IMR-90 (cell line): Measurements from ENCODE around the gene MCTP2. TPM values are rescaled to one million over a fixed set of nuclear protein-coding genes. Genes with fewer than 3 reads are reported as not detected.

ENCODE experiments used
- ATAC-seq: fragments of 200-7000 bp; cut with Tn5 transposase; 2 replicates; pipeline ENCODE4 v1.9.1; 2020; ENCODE audit warnings: low read depth, mild to moderate bottlenecking, moderate library complexity
- BruUV-seq: library from RNA; stranded (reverse); fragments of 400-500 nt; replicated peaks from 2 replicates; lab custom pipeline; 2021; lab: Mats Ljungman, UMichigan
- CTCF ChIA-PET: fragments of 300-600 bp; formaldehyde crosslinking; extraction: SDS; loops from one replicate; lab custom pipeline; 2021; ENCODE audit warnings: antibody characterized with exemption; lab: Yijun Ruan, JAX
- POLR2A ChIA-PET: fragments of 300-600 bp; sonication (Branson Sonifier 250); formaldehyde crosslinking; loops from one replicate; lab custom pipeline; 2022; ENCODE audit warnings: antibody characterized with exemption; ENCODE audit not compliant: unreplicated experiment; lab: Charles Lee
- DNase-seq: peaks from one replicate; pipeline ENCODE4 v3.0.0; 2013
- H2AFZ ChIP-seq: replicated peaks from 2 replicates; pipeline ENCODE3; 2013; ENCODE audit warnings: low read length, mild to moderate bottlenecking; ENCODE audit not compliant: poor library complexity
- H2AK5ac ChIP-seq: 2 replicates; pipeline ENCODE4 v1.6.1; 2013; ENCODE audit warnings: low read depth, low read length, inconsistent platforms
- H2AK9ac ChIP-seq: replicated peaks from 2 replicates; pipeline ENCODE3; 2013; ENCODE audit warnings: mild to moderate bottlenecking, low read depth, low read length, moderate library complexity; ENCODE audit not compliant: poor library complexity
- H2BK120ac ChIP-seq: 2 replicates; pipeline ENCODE4 v1.6.1; 2013; ENCODE audit warnings: low read depth, low read length, inconsistent platforms
- H2BK15ac ChIP-seq: 3 replicates; pipeline ENCODE4 v1.6.1; 2013; ENCODE audit warnings: low read depth, low read length, inconsistent platforms
- H2BK20ac ChIP-seq: 2 replicates; pipeline ENCODE4 v1.6.1; 2013; ENCODE audit warnings: low read depth, mild to moderate bottlenecking, inconsistent platforms, low read length, moderate library complexity
- H2BK5ac ChIP-seq: 2 replicates; pipeline ENCODE4 v1.6.1; 2013; ENCODE audit warnings: mild to moderate bottlenecking, low read depth, low read length, inconsistent platforms; ENCODE audit not compliant: poor library complexity, severe bottlenecking
- H3K14ac ChIP-seq: replicated peaks from 2 replicates; pipeline ENCODE4 v1.6.1; 2013; ENCODE audit warnings: low read depth, low read length, inconsistent platforms
- H3K18ac ChIP-seq: 2 replicates; pipeline ENCODE4 v1.6.1; 2013; ENCODE audit warnings: low read depth, low read length, control low read depth
- H3K23ac ChIP-seq: 2 replicates; pipeline ENCODE4 v1.6.1; 2013; ENCODE audit warnings: low read depth, low read length, inconsistent platforms
- H3K27ac ChIP-seq: 2 replicates; pipeline ENCODE4 v1.5.1; 2013; ENCODE audit warnings: mild to moderate bottlenecking, control low read depth, low read length; ENCODE audit not compliant: insufficient read depth
- H3K27me3 ChIP-seq: 2 replicates; pipeline ENCODE4 v1.6.1; 2013; ENCODE audit warnings: low read length; ENCODE audit not compliant: control insufficient read depth, insufficient read depth
- H3K36me3 ChIP-seq: 2 replicates; pipeline ENCODE4 v1.6.1; 2013; ENCODE audit warnings: low read length, mixed read lengths; ENCODE audit not compliant: control insufficient read depth, insufficient read depth
- H3K4ac ChIP-seq: 2 replicates; pipeline ENCODE4 v1.6.1; 2013; ENCODE audit warnings: low read depth, low read length, inconsistent platforms
- H3K4me1 ChIP-seq: 2 replicates; pipeline ENCODE4 v1.6.1; 2013; ENCODE audit warnings: low read length, mixed read lengths; ENCODE audit not compliant: control insufficient read depth, insufficient read depth
- H3K4me2 ChIP-seq: 2 replicates; pipeline ENCODE4 v1.6.1; 2013; ENCODE audit warnings: low read depth, mild to moderate bottlenecking, control low read depth, low read length, moderate library complexity
- H3K4me3 ChIP-seq: 2 replicates; pipeline ENCODE4 v1.5.1; 2013; ENCODE audit warnings: low read depth, mild to moderate bottlenecking, control low read depth, low read length, moderate library complexity; ENCODE audit not compliant: insufficient read depth
- H3K56ac ChIP-seq: 2 replicates; pipeline ENCODE4 v1.6.1; 2013; ENCODE audit warnings: low read length, inconsistent platforms; ENCODE audit not compliant: insufficient read depth; ENCODE audit errors: extremely low read depth
- H3K79me1 ChIP-seq, 2 experiments: 2 replicates each; pipeline ENCODE4 v1.6.1; 2013; ENCODE audit warnings: low read length in 2 of 2, inconsistent platforms in 1 of 2, low read depth in 1 of 2
- H3K9ac ChIP-seq: 2 replicates; pipeline ENCODE4 v1.6.1; 2013; ENCODE audit warnings: low read depth, low read length, control low read depth
- H3K9me1 ChIP-seq: 2 replicates; pipeline ENCODE4 v1.6.1; 2013; ENCODE audit warnings: low read length, inconsistent platforms; ENCODE audit not compliant: insufficient read depth
- H3K9me3 ChIP-seq: 2 replicates; pipeline ENCODE4 v1.6.1; 2013; ENCODE audit warnings: low read length; ENCODE audit not compliant: control insufficient read depth, insufficient read depth
- H4K20me1 ChIP-seq: 2 replicates; pipeline ENCODE4 v1.6.1; 2013; ENCODE audit warnings: low read length, inconsistent platforms; ENCODE audit not compliant: insufficient read depth
- H4K5ac ChIP-seq: 2 replicates; pipeline ENCODE4 v1.6.1; 2013; ENCODE audit warnings: mild to moderate bottlenecking, low read depth, low read length, control low read depth
- H4K8ac ChIP-seq, 2 experiments: 2 replicates each; pipeline ENCODE4 v1.6.1; 2013; ENCODE audit warnings: low read depth in 2 of 2, low read length in 2 of 2, control low read depth in 1 of 2, inconsistent platforms in 1 of 2
- H4K91ac ChIP-seq: 2 replicates; pipeline ENCODE4 v1.6.1; 2013; ENCODE audit warnings: low read depth, low read length, inconsistent platforms; ENCODE audit not compliant: insufficient read depth
- BHLHE40 ChIP-seq: fragments of 150-350 bp; IDR thresholded peaks from 2 replicates; pipeline ENCODE4 v1.6.1; 2016; ENCODE audit warnings: mild to moderate bottlenecking, low read depth, low read length
- CEBPB ChIP-seq: IDR thresholded peaks from 2 replicates; pipeline ENCODE4 v1.6.1; 2012; ENCODE audit warnings: low read depth, low read length, improper control_type of control experiment
- CHD1 ChIP-seq: IDR thresholded peaks from 2 replicates; pipeline ENCODE4 v1.6.1; 2012; ENCODE audit warnings: low read depth, low read length, improper control_type of control experiment
- CTCF ChIP-seq: conservative IDR thresholded peaks from 2 replicates; pipeline ENCODE4 v1.5.1; 2012; ENCODE audit warnings: mild to moderate bottlenecking, low read depth, low read length, improper control_type of control experiment
- ELK1 ChIP-seq: fragments of 150-350 bp; IDR thresholded peaks from 2 replicates; pipeline ENCODE4 v1.6.1; 2016; ENCODE audit warnings: low read depth, mild to moderate bottlenecking, low read length, moderate library complexity, borderline replicate concordance
- FOS ChIP-seq: fragments of 150-350 bp; IDR thresholded peaks from 2 replicates; pipeline ENCODE4 v1.6.1; 2016; ENCODE audit warnings: low read depth, low read length
- MAZ ChIP-seq: IDR thresholded peaks from 2 replicates; pipeline ENCODE4 v1.6.1; 2012; ENCODE audit warnings: low read depth, mild to moderate bottlenecking, low read length, improper control_type of control experiment, moderate library complexity, borderline replicate concordance
- MXI1 ChIP-seq: IDR thresholded peaks from 2 replicates; pipeline ENCODE4 v1.6.1; 2012; ENCODE audit warnings: low read depth, mild to moderate bottlenecking, low read length, moderate library complexity, borderline replicate concordance
- POLR2A ChIP-seq: IDR thresholded peaks from 2 replicates; pipeline ENCODE4 v1.6.1; 2012; ENCODE audit warnings: mild to moderate bottlenecking, low read depth, low read length
- RAD21 ChIP-seq: IDR thresholded peaks from 2 replicates; pipeline ENCODE4 v1.6.1; 2012; ENCODE audit warnings: low read length, improper control_type of control experiment
- RCOR1 ChIP-seq: IDR thresholded peaks from 2 replicates; pipeline ENCODE4 v1.6.1; 2012; ENCODE audit warnings: mild to moderate bottlenecking, low read length, improper control_type of control experiment; ENCODE audit not compliant: insufficient replicate concordance
- RFX5 ChIP-seq: IDR thresholded peaks from 2 replicates; pipeline ENCODE4 v1.8.0; 2012; ENCODE audit warnings: low read depth, mild to moderate bottlenecking, low read length, moderate library complexity
- WGBS, 2 experiments: methylation state at CpG; one replicate each; pipeline versions ENCODE4 v1.1.5 to v1.1.7; 2013; ENCODE audit warnings: missing lambda C conversion rate in 2 of 2; ENCODE audit not compliant: insufficient read length in 1 of 2; ENCODE audit errors: extremely low coverage in 2 of 2; 5-methylcytosine and 5-hydroxymethylcytosine counted together
- dilution Hi-C: fragments of 300-500 bp; cut with HindIII; formaldehyde crosslinking; loops from one replicate; pipeline ENCODE4 v1.14.3; 2018; ENCODE audit warnings: low sequenced_read_pairs; ENCODE audit not compliant: unreplicated experiment
- in situ Hi-C: fragments of 300-500 bp; cut with MboI; formaldehyde crosslinking; loops from 3 replicates; pipeline ENCODE4 v1.14.3; 2019; ENCODE audit warnings: low sequenced_read_pairs, inconsistent platforms, mixed read lengths
- intact Hi-C: fragments of 100-400 bp; cut with micrococcal nuclease; formaldehyde crosslinking; loops from 2 replicates; pipeline ENCODE4 v1.10.0; 2022
- polyA plus RNA-seq, 3 experiments: library from polyadenylated mRNA; depleted of rRNA; stranded (reverse); fragments of >200 nt; gene quantifications; 2 replicates each; pipeline ENCODE4 v1.2.3, GENCODE V29; 2012; ENCODE audit warnings: low replicate concordance in 1 of 3
- total RNA-seq: library from RNA; depleted of rRNA; stranded (reverse); fragments of >200 nt; gene quantifications from 2 replicates; pipeline ENCODE4 v1.2.3, GENCODE V29; 2012

The MCTP2 gene
- total and polyA plus RNA-seq, 2 of the 4 experiments (the other 2 are of a cell fraction) = 5.1 to 9.9 TPM

GRCh38 chr15:94279736-94280135 lies 48.4 kb downstream of the MCTP2 start:
- WGBS, 2 experiments = no CpG with 5 or more reads among the region's 2 CpGs
- H3K56ac ChIP-seq = no peak overlapping the region
- in situ Hi-C loops (no loop called here), dilution Hi-C loops (no loop called here), intact Hi-C loops (no loop called here)
- ChIA-PET CTCF (interaction anchor here (0.5 kb wide), 1 partner anchor 88 kb away, joined by 5 read pairs; no protein-coding TSS in a partner anchor), POLR2A (no interaction called here)
- H4K5ac ChIP-seq = no peak overlapping the region
- no peak overlapping the region for H3K27ac ChIP-seq
- H2AFZ ChIP-seq = no peak overlapping the region
- no peak overlapping the region for H2AK9ac ChIP-seq
- H3K14ac ChIP-seq = no peak overlapping the region
- H2BK5ac ChIP-seq = no peak overlapping the region
- no peak overlapping the region for H3K23ac ChIP-seq
- H4K20me1 ChIP-seq = no peaks in the 10 kb centered on the region
- BruUV-seq = no TSS peak
- H2BK15ac ChIP-seq = no peak overlapping the region
- H3K9me1 ChIP-seq = no peaks in the 10 kb centered on the region
- no peaks in the 10 kb centered on the region for H3K27me3 ChIP-seq
- no peak overlapping the region for H2AK5ac ChIP-seq
- ATAC-seq (no peak), DNase-seq (no peak)
- no peak overlapping the region for H4K91ac ChIP-seq
- H4K8ac ChIP-seq = no peak overlapping the region
- no peak overlapping the region for H2BK120ac ChIP-seq
- no peaks in the 10 kb centered on the region for H3K9me3 ChIP-seq
- H3K4me1 ChIP-seq = no peaks in the 10 kb centered on the region
- H2BK20ac ChIP-seq = no peak overlapping the region
- no peak overlapping the region for H3K9ac ChIP-seq
- no peaks in the 10 kb centered on the region for H3K36me3 ChIP-seq
- H3K4ac ChIP-seq = no peak overlapping the region
- H3K79me1 ChIP-seq = no peaks in the 10 kb centered on the region; a peak in 1 of 4 replicates
- no peak for TF ChIP-seq POLR2A
- no peak for TF ChIP-seq BHLHE40
- no peak for TF ChIP-seq RFX5
- TF ChIP-seq FOS = no peak
- TF ChIP-seq CEBPB = no peak
- no peak for TF ChIP-seq RAD21
- no peak for TF ChIP-seq MXI1
- TF ChIP-seq RCOR1 = no peak
- no peak for TF ChIP-seq MAZ
- no peak for TF ChIP-seq CTCF
- no peak for TF ChIP-seq ELK1
- TF ChIP-seq CHD1 = no peak
- no peak overlapping the region for H3K18ac ChIP-seq
- H3K4me3 ChIP-seq = no peak overlapping the region
- H3K4me2 ChIP-seq = no peak overlapping the region
